HG02588 (cell line): ENCODE data around the gene GREB1L.
"Not testable (repeated sequence)": the region's sequence is repeated elsewhere in the genome, so short reads cannot be mapped to it uniquely, and the experiment has no call there.

Experiments
- ATAC-seq: cut with Tn5 transposase; IDR thresholded peaks from one replicate; pipeline ENCODE4 v1.9.1; 2021; ENCODE audit warnings: mild to moderate bottlenecking, moderate library complexity; ENCODE audit not compliant: unreplicated experiment

Gene GREB1L

DNA sequence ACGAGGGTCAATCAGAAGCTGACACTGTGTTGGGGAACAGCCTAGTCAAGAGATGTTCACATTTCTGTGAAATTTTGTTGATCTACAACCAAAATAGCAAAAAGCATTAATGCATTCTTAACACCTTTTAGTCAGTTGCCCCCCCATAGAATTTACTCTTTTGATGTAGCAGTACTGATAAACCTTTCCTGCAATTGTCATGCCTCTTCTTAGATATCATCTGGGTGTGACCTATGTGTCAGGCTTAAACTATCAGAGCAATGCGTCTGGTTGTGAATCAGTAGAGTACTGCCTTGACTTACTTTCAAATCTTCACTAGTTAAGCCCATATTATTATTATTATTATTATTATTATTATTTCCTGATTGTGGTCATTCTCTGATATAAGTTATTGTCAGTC, 61.9 kb downstream of the GREB1L start:
- no peak for ATAC-seq

DNA sequence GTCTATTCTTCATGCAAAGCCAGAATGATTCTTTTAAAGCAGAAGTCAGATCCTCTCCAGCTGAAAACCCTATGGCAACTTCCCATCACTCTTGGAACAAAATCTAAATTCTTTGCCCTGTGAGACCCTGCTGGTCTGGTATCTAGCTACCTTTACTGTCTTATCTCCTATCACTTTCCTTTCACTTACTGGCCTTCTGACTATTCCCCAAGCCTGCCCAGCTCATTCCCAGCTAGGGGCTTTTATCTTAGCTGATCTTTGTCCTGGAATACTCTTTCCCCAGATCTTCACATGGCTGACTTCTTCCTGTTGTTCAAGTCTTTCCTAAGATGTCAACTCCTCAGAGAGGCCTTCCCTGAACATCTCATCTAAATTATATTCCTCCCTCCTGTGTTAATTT, 63.6 kb downstream of the GREB1L start:
- no peak for ATAC-seq

DNA sequence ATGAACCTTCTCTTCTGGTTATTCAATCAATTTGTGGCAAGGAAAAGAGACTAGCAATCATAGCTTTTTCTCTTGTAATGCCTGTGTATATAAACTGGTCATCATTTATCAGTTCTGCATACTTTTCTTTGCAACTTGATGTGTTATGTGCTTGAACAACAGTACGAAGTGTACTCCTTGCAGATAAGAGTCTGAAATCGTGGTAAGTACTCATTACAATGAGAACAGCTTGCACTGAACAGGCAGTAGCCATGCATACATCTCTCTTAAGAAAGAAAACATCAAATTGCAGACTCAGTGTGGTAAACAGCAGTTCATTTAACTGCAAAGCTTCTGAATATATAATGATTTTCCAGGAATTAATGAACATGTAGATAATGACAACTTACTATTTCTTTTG, 64.3 kb downstream of the GREB1L start:
- no peak for ATAC-seq

DNA sequence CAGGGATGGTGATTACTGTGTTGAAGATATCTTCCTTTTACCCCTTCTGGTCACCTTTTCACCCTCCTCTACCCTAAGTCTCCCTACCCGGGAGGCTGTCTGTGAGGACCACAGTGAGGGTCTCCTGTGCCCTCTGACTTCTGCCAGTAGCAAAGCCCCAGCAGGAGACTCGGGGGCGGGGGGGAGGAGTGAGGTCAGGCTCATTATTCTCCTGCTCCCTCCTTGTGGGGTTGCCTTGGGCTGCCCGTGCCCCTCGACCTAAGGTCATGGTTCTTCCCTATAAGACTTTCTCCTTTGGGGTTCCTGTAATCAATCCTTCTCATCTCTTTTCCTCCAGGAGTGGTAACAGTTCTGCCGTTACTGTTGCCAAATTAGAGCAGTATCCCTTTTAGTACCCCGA, 65.5 kb downstream of the GREB1L start:
- no peak for ATAC-seq

DNA sequence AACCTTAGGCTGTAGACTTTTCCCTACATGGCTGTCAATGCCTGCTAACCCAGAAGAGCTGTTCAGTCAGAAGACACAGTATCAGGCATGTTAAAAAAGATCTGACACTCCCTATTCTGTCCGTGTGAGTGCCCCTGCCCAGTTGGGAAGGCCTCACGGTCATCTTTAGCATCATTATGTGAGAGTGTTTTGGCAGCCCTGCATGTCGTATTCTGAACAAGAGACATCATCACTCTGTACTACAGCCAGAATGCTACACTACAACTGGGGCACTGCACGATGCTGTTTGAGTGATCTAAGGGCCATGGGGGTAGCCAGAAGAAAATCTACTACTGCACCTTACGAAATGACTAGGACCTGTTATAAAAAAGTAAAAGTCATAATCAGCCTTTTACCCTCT, 67.2 kb downstream of the GREB1L start:
- no peak for ATAC-seq

DNA sequence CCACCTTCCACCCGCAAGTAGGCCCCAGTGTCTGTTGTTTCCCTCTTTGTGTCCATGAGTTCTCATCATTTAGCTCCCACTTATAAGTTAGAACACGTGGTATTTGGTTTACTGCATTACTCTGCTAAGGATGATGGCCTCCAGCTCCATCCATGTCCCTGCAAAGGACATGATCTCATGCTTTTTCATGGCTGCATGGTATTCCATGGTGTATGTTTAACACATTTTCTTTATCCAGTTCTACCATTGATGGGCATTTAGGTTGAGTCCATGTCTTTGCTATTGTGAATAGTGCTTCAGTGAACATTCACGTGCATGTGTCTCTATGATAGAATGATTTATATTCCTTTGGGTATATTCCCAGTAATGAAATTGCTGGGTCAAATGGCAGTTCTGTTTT, 69.9 kb downstream of the GREB1L start:
- not testable (repeated sequence) for ATAC-seq

DNA sequence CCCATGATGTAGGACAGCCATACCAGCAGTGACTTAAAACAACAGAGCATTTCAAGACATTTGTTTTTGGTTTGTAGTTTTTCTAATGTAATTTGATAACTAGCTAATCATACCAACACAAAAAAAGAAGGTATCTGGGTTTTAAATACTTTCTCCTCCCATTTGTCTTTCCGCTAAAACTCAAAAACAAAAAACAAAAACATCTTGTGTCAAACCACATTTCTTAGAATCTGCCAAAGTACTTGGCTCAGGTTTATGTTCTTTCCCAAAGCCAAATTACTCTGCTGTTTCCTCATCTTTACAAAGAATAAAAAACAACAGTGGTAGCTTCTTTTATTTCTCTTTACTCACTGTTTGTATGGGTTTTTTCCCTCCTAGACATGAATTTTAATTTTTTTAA, 71.5 kb downstream of the GREB1L start:
- no peak for ATAC-seq

DNA sequence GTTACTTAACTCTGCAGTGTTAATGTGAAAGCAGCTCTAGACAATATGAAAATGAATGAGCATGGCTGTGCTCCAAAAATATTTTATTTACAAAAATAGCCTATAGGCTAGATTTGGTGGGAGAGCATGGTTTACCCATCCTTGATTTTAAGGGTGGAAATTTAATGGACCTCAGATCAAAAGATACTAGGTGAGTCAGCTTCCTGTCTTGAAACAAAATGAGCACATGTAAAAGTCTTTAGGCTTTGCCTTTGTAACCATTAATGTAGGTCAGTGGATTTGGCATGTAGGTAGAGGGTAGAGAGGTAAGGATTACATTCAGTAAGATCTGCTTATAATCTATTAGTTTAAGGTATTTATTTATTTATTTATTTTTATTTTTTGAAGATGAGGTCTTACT, 72.7 kb downstream of the GREB1L start:
- ATAC-seq, result no peak

DNA sequence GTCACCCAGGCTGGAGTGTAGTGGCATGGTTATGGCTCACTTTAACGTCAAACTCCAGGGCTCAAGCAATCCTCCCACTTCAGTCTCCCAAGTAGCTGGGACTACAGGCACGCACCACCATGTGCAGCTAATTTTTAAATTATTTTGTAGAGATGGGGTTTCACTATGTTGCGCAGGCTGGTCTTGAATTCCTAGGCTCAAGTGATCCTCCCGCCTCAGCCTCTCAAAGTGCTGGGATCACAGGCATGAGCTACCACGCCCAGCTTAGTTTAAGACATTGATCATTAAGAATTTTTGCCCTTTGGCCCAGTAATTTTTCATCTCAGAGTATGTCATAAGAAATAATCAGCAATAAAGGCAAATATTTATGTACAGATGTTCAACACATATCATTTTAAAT, 73.1 kb downstream of the GREB1L start:
- ATAC-seq, result not testable (repeated sequence)

DNA sequence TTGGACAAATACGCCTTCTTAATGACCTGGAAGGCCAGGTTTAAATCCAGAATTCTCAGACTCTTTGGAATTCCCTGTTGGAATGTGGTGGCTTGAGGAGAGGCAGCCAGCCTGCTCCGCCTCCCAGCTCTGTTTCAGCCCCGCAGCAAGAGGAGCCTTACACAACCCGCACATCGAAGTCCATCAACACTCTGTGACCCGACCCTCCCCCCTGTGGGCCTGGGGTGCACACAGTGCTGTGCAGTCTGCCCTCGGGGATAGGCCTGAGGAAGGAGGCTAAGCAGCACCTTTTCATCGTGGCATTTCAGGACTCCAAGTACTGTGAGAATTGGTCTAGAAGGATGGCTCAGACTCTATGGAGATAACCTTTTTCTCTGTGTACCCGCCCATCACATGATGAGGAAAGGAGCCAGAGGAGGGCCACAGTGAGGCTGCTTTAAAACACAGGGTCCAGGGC, 73.7 kb downstream of the GREB1L start:
- ATAC-seq, result no peak

DNA sequence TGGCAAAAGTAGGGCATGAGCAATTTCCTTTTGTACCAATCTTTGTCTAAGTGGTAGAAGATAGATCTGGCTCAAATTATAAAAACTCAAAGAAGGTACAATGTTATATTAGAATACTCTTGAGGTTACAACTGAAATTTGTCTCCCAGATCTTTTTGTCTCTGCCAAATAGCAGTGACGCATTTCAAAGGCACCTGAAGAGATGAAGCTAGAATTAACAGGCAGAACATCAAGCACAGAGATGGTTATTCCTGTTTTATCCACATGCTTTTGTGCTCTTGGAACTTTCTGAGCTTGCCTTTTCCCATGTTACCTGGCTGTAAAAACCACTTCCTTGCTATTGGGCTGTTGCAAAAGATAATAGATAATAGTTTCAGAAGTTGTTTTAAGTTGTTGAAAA, 74.3 kb downstream of the GREB1L start:
- ATAC-seq, result no peak

DNA sequence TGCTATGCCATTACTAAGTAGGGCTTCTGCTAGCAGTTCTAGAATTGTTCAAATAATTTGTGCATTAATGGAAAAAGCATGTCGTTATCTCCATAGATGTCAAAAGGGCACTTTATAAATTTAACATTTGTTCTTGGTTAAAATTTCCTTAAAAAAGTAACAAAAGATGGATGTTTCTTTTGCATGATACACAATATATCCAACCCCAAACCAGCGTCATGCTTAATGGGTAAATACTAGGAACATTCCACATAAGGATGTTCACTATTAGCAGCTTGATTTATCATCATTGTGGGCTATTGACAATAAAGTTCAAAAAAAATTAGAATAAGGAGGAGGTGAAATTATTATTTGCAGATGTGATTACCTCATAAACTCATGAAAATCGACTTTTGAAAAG, 79.7 kb downstream of the GREB1L start:
- ATAC-seq, result no peak

DNA sequence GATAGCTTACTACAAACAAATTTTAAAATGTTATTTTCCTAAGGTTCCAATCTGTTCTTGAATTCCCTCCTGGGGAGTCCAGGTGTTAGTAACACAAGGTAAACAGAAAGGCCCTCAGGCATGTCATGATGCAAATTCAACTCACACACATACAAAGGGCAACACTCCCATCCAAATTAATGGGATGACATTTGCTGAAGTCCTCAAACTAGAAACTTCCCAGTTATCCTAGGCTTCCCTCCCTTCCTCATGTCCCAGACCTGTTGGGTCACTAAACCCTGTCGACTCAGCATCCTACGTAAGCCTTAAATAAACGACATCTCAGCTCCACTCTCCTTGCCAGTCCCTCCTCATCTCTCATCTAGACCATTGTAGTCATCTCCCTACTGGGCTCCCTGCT, 85.1 kb downstream of the GREB1L start:
- no peak for ATAC-seq

DNA sequence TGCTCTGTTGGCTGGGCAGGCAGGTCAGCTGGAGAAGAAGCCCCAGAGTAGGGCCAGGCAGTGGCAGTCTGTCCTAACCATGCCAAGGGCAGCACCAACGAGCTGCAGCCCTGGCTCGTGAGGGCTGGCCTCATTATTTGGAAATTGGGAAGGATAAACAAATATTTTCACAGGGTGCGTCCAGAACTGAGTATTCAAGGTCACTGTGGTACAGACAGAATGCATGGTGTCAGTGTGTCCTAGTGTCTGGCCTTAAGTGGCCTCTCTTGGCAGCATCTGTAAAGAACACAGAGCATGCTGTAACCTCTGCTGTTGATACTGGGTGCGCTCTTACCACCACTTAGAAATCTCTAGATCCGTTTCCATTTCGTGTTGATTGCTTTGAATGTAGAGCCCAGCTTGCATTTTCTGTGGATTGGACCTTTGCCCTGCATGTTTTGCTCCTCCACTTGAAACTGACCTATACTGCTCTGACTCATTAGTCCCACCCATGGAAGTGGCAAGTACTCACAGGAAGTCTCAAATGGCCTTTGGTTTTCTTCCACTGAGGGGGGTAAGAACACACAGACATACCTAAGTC, 88.2 kb downstream of the GREB1L start:
- no peak for ATAC-seq

DNA sequence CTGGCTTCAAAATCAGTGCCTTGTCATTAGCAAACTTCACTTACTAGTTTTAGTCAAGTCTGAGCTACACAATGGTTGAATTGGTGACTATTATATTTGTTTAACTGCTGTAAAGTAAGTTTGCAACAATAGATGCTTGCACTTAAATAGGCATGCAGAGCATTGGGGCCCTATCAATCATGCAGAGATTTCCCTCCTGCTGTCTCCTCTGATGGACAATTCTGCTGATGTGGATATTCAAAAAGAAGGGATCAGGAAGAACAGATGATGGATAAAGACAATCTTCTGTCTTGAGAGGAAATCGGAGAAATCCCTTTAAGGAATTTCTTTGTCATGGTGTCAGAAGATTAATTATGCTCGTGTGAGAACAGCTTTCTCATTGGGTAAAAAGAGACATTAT, 89.0 kb downstream of the GREB1L start:
- ATAC-seq, result no peak

DNA sequence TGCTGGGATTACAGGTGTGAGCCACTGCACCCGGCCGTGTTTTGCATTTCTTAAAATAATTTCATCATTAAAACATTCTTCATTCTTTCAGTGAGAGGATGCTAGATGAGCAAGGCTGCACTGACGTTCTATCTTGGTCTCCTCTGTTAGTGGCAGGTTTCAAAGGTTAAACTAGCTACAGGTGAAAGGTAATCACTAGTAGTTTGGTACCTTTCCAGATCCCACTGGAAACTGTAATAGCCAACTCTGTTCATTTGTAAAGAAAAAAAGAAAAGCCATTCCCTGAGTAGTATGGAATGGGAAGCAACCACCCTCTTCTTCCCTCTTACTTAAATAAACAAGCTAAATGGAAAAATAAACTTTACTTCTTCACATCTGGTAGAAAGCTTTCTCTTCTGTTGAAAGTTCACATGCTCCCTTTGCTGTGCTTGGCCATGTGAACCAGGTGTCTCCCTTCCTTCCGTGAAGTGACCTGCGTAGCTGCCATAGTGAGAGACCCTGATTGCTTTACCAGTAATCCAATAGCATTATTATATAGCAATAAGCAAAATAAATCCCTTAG, 94.0 kb downstream of the GREB1L start:
- no peak for ATAC-seq

DNA sequence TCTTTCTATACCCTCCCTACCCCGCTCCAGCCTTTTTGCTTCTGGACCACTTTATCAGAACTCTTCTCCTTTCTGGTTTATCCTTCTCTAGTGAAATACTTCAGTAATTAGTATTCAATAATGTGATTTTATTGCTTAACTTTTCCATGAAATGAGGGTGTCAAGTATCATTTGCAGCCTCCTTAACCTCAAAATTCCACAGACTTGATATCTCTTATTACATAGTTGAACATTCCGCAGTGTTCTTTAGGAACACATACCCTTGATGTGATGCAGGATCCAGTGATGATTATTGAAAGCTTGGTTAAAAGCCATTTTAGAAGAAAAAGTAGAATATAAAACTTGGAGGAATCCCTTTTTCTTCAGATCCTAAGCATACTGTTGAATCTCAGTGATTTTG, 94.8 kb downstream of the GREB1L start:
- ATAC-seq, result no peak

DNA sequence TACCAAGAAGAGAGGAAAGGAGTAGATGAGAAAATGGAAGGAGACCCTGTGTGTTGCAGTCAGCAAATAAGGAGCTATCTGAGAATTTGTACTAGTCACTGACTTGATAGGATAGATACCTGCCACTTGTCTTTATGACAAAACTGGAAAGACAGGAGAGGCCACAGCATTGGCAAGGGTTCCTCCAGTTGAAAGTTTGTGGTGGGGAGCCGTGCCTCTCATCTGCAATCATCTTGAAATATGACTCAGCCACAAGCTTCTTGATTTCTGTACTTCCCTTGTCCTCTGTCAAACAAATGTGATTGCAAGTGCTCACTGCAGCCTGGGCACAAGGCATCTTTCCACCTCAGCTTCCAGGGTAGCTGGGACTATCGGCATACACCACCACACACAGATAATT, 99.1 kb downstream of the GREB1L start:
- no peak for ATAC-seq

DNA sequence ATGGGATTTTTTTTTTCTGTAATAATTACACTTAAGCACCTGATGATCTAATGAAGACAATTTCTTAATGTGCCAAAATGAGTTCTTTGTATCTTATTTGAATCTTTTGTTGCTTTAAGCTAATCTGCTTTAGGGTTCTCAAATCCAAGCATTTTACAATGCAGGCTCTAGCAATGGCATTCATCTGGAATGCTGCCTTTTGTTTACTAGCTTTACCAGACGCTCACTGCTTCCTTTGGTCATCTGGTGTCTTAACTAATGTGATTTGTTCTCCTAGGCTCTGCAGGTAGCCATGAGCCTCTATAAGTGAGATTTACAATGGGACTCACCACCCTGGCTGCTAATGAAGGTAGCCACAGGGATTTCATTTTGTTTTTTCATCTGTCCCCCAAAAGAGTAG, 100.3 kb downstream of the GREB1L start:
- ATAC-seq, result no peak

DNA sequence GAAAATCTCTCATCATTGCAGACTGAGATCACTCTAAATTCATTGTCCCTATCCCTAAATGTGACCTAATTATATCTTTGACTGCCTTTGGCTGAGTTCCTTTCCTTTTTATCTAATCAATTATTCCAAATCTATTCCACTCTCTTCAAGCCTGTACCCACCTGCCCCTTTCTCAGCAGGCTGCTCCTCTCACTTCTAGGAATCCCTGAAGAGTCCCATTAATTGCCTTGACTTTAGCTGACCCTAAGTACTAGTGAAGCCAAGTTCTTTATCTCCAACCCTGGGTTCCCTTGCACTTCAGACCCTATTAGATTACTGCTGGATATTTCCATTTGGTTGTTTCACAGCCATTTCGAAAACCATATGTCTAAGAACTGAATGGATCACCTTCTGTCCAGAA, 102.8 kb downstream of the GREB1L start:
- ATAC-seq, result no peak

DNA sequence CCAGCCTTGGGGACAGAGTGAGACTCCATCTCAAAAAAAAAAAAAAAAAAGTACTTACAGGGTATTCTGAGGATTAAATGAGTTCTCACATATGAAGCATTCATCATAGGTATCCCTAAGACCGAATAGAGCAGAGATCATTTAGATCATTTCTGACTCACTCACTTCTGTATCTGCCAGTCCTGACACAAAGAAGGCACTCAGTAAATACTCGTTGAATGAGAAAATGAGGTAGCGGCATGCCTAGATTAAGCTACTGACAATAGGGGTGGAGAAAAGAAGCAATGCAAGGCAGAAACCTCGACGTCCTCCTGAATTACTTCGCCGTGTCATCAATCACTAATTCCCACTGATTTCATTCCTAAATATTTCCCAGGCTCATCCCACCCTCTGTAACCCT, 103.8 kb downstream of the GREB1L start:
- ATAC-seq, result no peak

DNA sequence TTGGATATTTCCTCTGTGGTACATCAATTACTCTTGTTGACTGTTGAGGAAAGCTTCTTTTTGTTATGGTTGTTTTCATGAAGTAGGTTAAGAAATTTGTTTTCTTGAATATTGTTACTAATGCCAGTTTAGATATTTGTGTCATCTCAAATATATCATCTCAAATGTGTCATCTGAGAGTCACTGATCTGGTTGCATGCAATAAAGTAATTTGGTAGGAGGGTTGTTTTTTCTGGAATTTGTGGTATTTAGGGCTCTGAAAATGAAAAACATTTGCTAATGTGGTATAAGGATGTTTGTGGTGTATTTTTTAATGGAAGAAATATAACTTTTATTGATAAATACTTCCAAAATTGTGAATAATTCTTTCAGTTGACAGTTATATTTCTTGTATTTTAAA, 117.7 kb downstream of the GREB1L start:
- no peak for ATAC-seq

DNA sequence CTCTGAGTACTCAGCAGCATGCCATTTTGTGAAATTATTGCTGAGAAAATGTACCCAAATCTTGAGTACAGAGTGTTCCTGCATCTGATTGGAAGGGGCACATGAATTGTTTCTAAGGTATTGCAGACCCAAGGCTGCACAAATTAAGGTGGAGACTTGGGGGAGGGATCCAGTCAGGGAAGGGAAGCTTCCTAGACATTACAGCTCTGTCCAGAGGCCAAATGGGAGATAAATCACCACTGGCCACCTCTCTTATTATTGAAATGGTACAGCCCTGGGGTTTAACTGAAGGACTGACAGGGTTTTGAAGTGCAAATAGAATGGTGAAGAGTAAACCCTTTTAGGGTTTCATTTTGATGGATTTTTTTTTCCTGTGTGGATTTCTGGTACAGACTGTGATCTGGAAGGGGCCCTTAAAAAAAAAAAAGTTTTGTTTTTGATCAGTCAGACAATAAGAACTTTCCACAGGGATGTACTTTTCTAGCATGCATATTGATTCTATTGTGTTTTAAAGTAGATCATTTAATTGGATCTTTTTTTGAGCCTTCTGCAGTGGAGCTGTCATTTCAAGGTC, 119.4 kb downstream of the GREB1L start:
- ATAC-seq, result no peak
